Keratinocyte (primary cell): Measurements from ENCODE around the gene KIF3C. TPM values are rescaled to one million over a fixed set of nuclear protein-coding genes. Genes with fewer than 3 reads are reported as not detected.

Source experiments
- DNase-seq: peaks from one replicate; pipeline ENCODE4 v3.0.0-alpha.2; 2011; ENCODE audit warnings: low read depth, missing footprints, low spot score
- FAIRE-seq: peaks from 2 replicates; lab custom pipeline; 2011; peaks lifted over from hg19 to GRCh38; lab: Jason Lieb, UNC
- H2AFZ ChIP-seq: 2 replicates; pipeline ENCODE4 v1.6.0; 2012; ENCODE audit warnings: low read length, control low read depth, inconsistent platforms; ENCODE audit not compliant: control insufficient read depth
- H3K27ac ChIP-seq: 2 replicates; pipeline ENCODE4 v1.5.1; 2011; ENCODE audit warnings: low read length; ENCODE audit not compliant: control insufficient read depth, insufficient read depth
- H3K27me3 ChIP-seq: 3 replicates; pipeline ENCODE4 v1.6.0; 2011; ENCODE audit warnings: low read length; ENCODE audit not compliant: control insufficient read depth, insufficient read depth; ENCODE audit errors: extremely low read depth
- H3K36me3 ChIP-seq, 2 experiments: 2 replicates in 1 of 2; 3 replicates in 1 of 2; pipeline ENCODE4 v1.5.1; 2011; ENCODE audit warnings: low read length in 2 of 2, mild to moderate bottlenecking in 1 of 2; ENCODE audit not compliant: control insufficient read depth in 2 of 2, insufficient read depth in 2 of 2; ENCODE audit errors: extremely low read depth in 1 of 2
- H3K4me1 ChIP-seq: 3 replicates; pipeline ENCODE4 v1.5.1; 2011; ENCODE audit warnings: low read length; ENCODE audit not compliant: control insufficient read depth, insufficient read depth; ENCODE audit errors: extremely low read depth
- H3K4me2 ChIP-seq: 3 replicates; pipeline ENCODE4 v1.6.0; 2011; ENCODE audit warnings: low read depth, low read length; ENCODE audit not compliant: control insufficient read depth, insufficient read depth; ENCODE audit errors: extremely low read depth
- H3K4me3 ChIP-seq, 3 experiments: fragments of 200-600 bp in 1 of 3; sonication (generic) in 1 of 3; 2 replicates in 2 of 3; 3 replicates in 1 of 3; pipeline ENCODE4 v1.5.1; 2011 to 2016; ENCODE audit warnings: low read length in 3 of 3, mild to moderate bottlenecking in 3 of 3, control low read depth in 2 of 3, inconsistent platforms in 1 of 3, low read depth in 1 of 3, mixed read lengths in 1 of 3, mixed run types in 1 of 3, moderate library complexity in 1 of 3; ENCODE audit not compliant: control insufficient read depth in 2 of 3, insufficient read depth in 2 of 3; ENCODE audit errors: extremely low read depth in 1 of 3
- H3K79me2 ChIP-seq: 2 replicates; pipeline ENCODE4 v1.6.0; 2012; ENCODE audit warnings: low read length; ENCODE audit not compliant: control insufficient read depth, insufficient read depth
- H3K9ac ChIP-seq: 3 replicates; pipeline ENCODE4 v1.6.0; 2011; ENCODE audit warnings: low read length; ENCODE audit not compliant: control insufficient read depth, insufficient read depth; ENCODE audit errors: extremely low read depth
- H3K9me1 ChIP-seq: 3 replicates; pipeline ENCODE4 v1.6.0; 2011; ENCODE audit warnings: low read length; ENCODE audit not compliant: control insufficient read depth, insufficient read depth; ENCODE audit errors: extremely low read depth
- H3K9me3 ChIP-seq: 2 replicates; pipeline ENCODE4 v1.5.1; 2012; ENCODE audit warnings: low read depth, low read length; ENCODE audit not compliant: control insufficient read depth
- H4K20me1 ChIP-seq: 3 replicates; pipeline ENCODE4 v1.6.0; 2011; ENCODE audit warnings: low read length; ENCODE audit not compliant: control insufficient read depth, insufficient read depth; ENCODE audit errors: extremely low read depth
- EZH2 ChIP-seq: IDR thresholded peaks from one replicate; pipeline ENCODE4 v1.6.1; 2012; ENCODE audit warnings: inconsistent platforms, mild to moderate bottlenecking, low read length, moderate library complexity
- dilution Hi-C: fragments of 300-500 bp; cut with MboI; formaldehyde crosslinking; loops from one replicate; pipeline ENCODE4 v1.7.0; 2020; ENCODE audit warnings: low sequenced_read_pairs; ENCODE audit not compliant: extremely low pct_ligation_motif_present
- polyA plus RNA-seq, 5 experiments: library from polyadenylated mRNA; depleted of rRNA in 3 of 5; stranded (reverse) in 3 of 5; stranded (forward) in 1 of 5; unstranded in 1 of 5; fragments of >200 nt; gene quantifications; 1 replicate in 1 of 5; 2 replicates in 3 of 5; 3 replicates in 1 of 5; pipeline versions ENCODE4 v1.2.1 to v1.2.3, GENCODE V29; 2011 to 2012; ENCODE audit warnings: missing spikeins in 2 of 5, low read depth in 1 of 5, low replicate concordance in 1 of 5
- TF ChIP-seq, protein P1 (sequence below), 3 experiments: IDR thresholded peaks in 1 of 3; conservative IDR thresholded peaks in 1 of 3; optimal IDR thresholded peaks in 1 of 3; 2 replicates in 2 of 3; 3 replicates in 1 of 3; pipeline versions ENCODE3 to v1.5.1; 2011; ENCODE audit warnings: low read length in 3 of 3, mild to moderate bottlenecking in 3 of 3, moderate library complexity in 2 of 3, control low read depth in 1 of 3, inconsistent platforms in 1 of 3; ENCODE audit not compliant: insufficient read depth in 2 of 3; ENCODE audit errors: extremely low read depth in 1 of 3

KIF3C gene
- polyA plus RNA-seq, 1 donor (not counting 4 experiments of a cell fraction or from before 2014, with no cell fraction given) = 6.5 TPM

DNA sequence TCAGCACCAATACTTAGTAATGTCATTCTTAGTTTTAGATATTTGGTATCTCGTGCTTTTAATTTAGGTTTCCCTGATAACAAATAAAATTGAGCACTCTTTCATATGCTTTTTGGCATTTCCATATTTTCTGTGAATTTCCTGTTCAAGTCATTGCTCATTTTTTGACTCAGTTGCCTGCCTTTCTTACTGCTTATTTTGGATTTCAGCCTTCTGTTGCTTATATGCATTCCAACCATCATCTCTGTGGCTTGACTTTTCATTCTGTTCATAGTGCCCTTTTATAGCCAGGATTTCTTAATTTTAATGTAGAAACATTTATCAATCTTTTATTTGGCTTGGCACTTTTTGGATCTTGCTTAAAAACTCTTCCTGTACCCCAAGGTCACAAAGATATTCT is 14.5 kb upstream of the KIF3C start:
- H3K9me1 ChIP-seq = no peaks in the 10 kb centered on the region
- H3K4me3 ChIP-seq = no peak overlapping the region
- dilution Hi-C loops = no loop called here
- H3K79me2 ChIP-seq = no peaks in the 10 kb centered on the region
- TF ChIP-seq, protein P1, sequence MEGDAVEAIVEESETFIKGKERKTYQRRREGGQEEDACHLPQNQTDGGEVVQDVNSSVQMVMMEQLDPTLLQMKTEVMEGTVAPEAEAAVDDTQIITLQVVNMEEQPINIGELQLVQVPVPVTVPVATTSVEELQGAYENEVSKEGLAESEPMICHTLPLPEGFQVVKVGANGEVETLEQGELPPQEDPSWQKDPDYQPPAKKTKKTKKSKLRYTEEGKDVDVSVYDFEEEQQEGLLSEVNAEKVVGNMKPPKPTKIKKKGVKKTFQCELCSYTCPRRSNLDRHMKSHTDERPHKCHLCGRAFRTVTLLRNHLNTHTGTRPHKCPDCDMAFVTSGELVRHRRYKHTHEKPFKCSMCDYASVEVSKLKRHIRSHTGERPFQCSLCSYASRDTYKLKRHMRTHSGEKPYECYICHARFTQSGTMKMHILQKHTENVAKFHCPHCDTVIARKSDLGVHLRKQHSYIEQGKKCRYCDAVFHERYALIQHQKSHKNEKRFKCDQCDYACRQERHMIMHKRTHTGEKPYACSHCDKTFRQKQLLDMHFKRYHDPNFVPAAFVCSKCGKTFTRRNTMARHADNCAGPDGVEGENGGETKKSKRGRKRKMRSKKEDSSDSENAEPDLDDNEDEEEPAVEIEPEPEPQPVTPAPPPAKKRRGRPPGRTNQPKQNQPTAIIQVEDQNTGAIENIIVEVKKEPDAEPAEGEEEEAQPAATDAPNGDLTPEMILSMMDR (optimal IDR thresholded peaks at IDR 0.05 in 1 of 3, IDR thresholded peaks at IDR 0.05 in 1 of 3, conservative IDR thresholded peaks at IDR 0.05 in 1 of 3; ENCODE audit: extremely low read depth in 1 of 3, insufficient read depth in 2 of 3, low read length in 3 of 3) = no peak
- no peak for TF ChIP-seq EZH2
- no peak overlapping the region for H3K4me2 ChIP-seq
- no peaks in the 10 kb centered on the region for H3K36me3 ChIP-seq
- no peak overlapping the region for H3K9ac ChIP-seq
- no peaks in the 10 kb centered on the region for H3K27me3 ChIP-seq
- H3K9me3 ChIP-seq = no peaks in the 10 kb centered on the region
- DNase-seq (no peak), FAIRE-seq (no peak)
- peaks cover 24% of the 10 kb centered on the region for H3K4me1 ChIP-seq
- H4K20me1 ChIP-seq = no peaks in the 10 kb centered on the region
- H2AFZ ChIP-seq = no peak overlapping the region
- H3K27ac ChIP-seq = no peak overlapping the region

- no peaks in the 10 kb centered on the region for H3K27me3 ChIP-seq
- no peaks in the 10 kb centered on the region for H4K20me1 ChIP-seq
- H3K4me1 ChIP-seq = peaks cover 16% of the 10 kb centered on the region
- no peak overlapping the region for H3K27ac ChIP-seq
- no peak overlapping the region for H3K9ac ChIP-seq
- no peaks in the 10 kb centered on the region for H3K36me3 ChIP-seq
- DNase-seq (no peak), FAIRE-seq (no peak)
- no peaks in the 10 kb centered on the region for H3K9me1 ChIP-seq
- dilution Hi-C loops = no loop called here
- H3K4me3 ChIP-seq = no peak overlapping the region
- H2AFZ ChIP-seq = no peak overlapping the region
- no peak overlapping the region for H3K4me2 ChIP-seq
- TF ChIP-seq EZH2 = no peak
- TF ChIP-seq, protein P1 (optimal IDR thresholded peaks at IDR 0.05 in 1 of 3, IDR thresholded peaks at IDR 0.05 in 1 of 3, conservative IDR thresholded peaks at IDR 0.05 in 1 of 3; ENCODE audit: extremely low read depth in 1 of 3, insufficient read depth in 2 of 3, low read length in 3 of 3) = no peak
- no peaks in the 10 kb centered on the region for H3K79me2 ChIP-seq
- H3K9me3 ChIP-seq = no peaks in the 10 kb centered on the region
Observed at GRCh38 chr2:25994509-25994908, 12.2 kb upstream of the KIF3C start.
